GM12892 (cell line): ENCODE data around the gene PNPLA5.

Source experiments
- POLR2A ChIP-seq: IDR thresholded peaks from 2 replicates; pipeline ENCODE4 v1.6.1; 2011; ENCODE audit warnings: low read depth, low read length, control low read depth
- POLR2AphosphoS5 ChIP-seq: IDR thresholded peaks from 2 replicates; pipeline ENCODE4 v1.6.1; 2011; ENCODE audit warnings: low read depth, low read length, control low read depth

DNA sequence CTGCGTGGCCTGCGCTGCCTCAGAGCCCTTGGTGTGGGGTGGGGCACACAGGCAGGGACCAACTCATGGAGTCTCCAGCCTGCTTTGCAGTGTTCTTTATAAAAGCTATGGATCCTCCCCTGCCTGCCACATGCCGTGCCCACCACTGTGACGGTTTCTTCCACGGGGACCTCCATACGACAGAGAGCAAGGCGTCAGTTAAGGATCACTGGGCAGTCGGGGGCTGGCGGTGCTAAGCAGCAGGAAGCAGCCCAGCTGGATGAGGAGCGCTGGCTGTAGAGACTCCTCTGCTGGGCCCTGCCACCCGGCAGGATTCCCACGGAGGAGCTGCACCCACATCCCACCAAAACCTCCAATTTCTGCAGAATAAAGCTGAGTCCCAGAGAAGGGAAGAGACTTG, 56.6 kb downstream of the PNPLA5 start:
- no peak for TF ChIP-seq POLR2AphosphoS5
- TF ChIP-seq POLR2A = no peak
